Vagina (tissue), 2 donors: ENCODE results near the gene CYB5A. TPM values are rescaled to one million over a fixed set of nuclear protein-coding genes. Genes with fewer than 3 reads are reported as not detected.

Experiments used
- DNase-seq, 2 donors: peaks; one replicate each; pipeline ENCODE4 v3.0.0-alpha.2; 2017; ENCODE audit errors: extremely low spot score in 2 of 2
- H3K27ac ChIP-seq: fragments of 200-600 bp; sonication (generic); one replicate; pipeline ENCODE4 v1.5.1; 2019
- H3K27me3 ChIP-seq: fragments of 200-600 bp; sonication (generic); one replicate; pipeline ENCODE4 v1.5.1; 2019
- H3K36me3 ChIP-seq, 2 donors: fragments of 200-600 bp; sonication (generic); one replicate each; pipeline ENCODE4 v1.5.1; 2017 to 2019
- H3K4me1 ChIP-seq: fragments of 200-600 bp; sonication (generic); one replicate; pipeline ENCODE4 v1.5.1; 2019
- H3K4me3 ChIP-seq, 2 donors: fragments of 200-600 bp; sonication (generic); 1 replicate in 1 of 2; 2 replicates in 1 of 2; pipeline ENCODE4 v1.5.1; 2016 to 2019
- H3K9me3 ChIP-seq: fragments of 200-600 bp; sonication (generic); one replicate; pipeline ENCODE4 v1.5.1; 2019
- POLR2A ChIP-seq, 2 donors: fragments of 450-650 bp; IDR thresholded peaks; one replicate each; pipeline ENCODE4 v1.6.1; 2017; ENCODE audit warnings: antibody characterized with exemption in 2 of 2, mild to moderate bottlenecking in 2 of 2, moderate library complexity in 2 of 2
- POLR2AphosphoS5 ChIP-seq, 2 donors: sonication (generic); formaldehyde crosslinking; IDR thresholded peaks; one replicate each; pipeline ENCODE4 v1.9.0; 2017; ENCODE audit warnings: antibody characterized with exemption in 2 of 2, mild to moderate bottlenecking in 2 of 2, low read depth in 1 of 2; ENCODE audit not compliant: insufficient read depth in 1 of 2
- intact Hi-C: fragments of 100-400 bp; cut with DNase I; formaldehyde crosslinking; loops from one replicate; pipeline ENCODE4 v1.15.1; 2023
- total RNA-seq: library from RNA; depleted of rRNA; stranded (reverse); fragments of >200 nt; gene quantifications from one replicate; pipeline ENCODE4 v1.2.3, GENCODE V29; 2016
- TF ChIP-seq, protein P1 (sequence below), 3 experiments: fragments of 450-650 bp in 2 of 3; fragments of 200-600 bp in 1 of 3; sonication (generic) in 1 of 3; IDR thresholded peaks; one replicate each; pipeline ENCODE4 v1.5.1; 2017 to 2019; ENCODE audit warnings: antibody characterized with exemption in 3 of 3, mild to moderate bottlenecking in 2 of 3, moderate library complexity in 2 of 3

Gene CYB5A
- total RNA-seq, 1 donor from 2014 or later, result 88.6 TPM

DNA sequence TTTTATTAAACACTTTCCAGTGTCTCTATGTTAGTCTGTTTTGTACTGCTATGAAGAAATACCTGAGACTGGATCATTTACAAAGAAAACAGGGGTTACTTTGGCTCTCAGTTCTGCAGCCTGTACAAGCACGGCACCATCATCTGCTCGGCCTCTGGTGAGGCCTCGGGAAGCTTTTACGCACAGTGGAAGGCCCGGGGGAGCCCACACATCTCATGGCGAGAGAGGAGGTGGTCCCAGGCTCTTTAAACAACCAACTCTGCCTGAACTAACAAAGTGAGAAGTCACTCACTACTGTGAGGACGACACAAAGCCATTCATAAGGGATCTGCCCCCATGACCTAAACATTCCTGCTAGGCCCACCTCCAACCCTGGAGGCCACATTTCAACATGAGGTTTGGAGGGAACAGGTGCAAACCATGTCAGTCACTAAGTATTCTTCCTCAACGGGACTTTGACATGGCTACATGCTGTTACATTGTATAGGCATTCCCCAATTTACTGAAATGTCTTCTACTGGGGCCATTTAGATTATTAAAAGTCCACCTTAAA, 26.1 kb downstream of the CYB5A start:
- TF ChIP-seq, protein P1, sequence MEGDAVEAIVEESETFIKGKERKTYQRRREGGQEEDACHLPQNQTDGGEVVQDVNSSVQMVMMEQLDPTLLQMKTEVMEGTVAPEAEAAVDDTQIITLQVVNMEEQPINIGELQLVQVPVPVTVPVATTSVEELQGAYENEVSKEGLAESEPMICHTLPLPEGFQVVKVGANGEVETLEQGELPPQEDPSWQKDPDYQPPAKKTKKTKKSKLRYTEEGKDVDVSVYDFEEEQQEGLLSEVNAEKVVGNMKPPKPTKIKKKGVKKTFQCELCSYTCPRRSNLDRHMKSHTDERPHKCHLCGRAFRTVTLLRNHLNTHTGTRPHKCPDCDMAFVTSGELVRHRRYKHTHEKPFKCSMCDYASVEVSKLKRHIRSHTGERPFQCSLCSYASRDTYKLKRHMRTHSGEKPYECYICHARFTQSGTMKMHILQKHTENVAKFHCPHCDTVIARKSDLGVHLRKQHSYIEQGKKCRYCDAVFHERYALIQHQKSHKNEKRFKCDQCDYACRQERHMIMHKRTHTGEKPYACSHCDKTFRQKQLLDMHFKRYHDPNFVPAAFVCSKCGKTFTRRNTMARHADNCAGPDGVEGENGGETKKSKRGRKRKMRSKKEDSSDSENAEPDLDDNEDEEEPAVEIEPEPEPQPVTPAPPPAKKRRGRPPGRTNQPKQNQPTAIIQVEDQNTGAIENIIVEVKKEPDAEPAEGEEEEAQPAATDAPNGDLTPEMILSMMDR (IDR thresholded peaks at IDR 0.05), result no peak
- TF ChIP-seq POLR2A (IDR thresholded peaks at IDR 0.05) (no peak), POLR2AphosphoS5 (IDR thresholded peaks at IDR 0.05; ENCODE audit: insufficient read depth in 1 of 2, low read depth in 1 of 2) (no peak)
- Histone ChIP-seq H3K9me3 (no peaks in the 10 kb centered on the region), H3K4me1 (no peaks in the 10 kb centered on the region), H3K36me3 (peaks cover 0 to 13% of the 10 kb centered on the region in 2 donors), H3K4me3 (no peak overlapping the region), H3K27me3 (no peaks in the 10 kb centered on the region), H3K27ac (no peak overlapping the region)
- DNase-seq, result no peak
- intact Hi-C loops, result no loop called here

DNA sequence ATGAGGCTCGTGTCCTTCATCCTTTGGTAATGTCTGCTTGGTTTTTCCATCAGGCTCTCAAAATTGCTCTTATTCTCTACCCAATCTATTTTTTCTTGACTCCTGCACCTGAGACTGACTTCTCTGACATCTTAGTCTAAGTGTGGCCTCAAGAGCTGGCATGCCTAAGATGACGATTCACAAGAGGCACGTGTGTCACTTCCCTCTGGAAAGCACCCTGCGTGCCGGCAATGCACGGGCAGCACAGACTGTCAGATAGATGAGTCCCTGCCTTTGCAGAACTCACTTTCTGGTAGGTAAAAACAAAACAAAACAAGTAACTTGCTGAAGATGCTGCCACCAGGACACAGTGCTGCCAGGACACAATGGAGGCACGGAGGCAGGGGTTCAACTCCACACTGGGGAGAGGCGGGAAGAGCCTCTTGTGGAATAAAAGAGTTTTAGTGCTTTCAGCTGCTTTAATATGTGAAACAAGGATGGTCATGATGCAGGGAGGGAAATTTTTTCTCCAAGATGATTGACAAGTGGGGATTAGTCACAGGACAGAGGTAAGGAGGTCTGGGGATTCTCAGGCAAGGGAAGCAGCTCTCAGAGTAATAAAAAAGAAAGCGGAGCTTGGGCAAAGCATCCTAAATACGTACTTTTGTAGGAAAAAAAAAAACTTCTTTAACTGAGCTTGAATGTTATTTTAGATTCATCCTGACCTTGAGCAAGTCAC, 27.3 kb downstream of the CYB5A start:
- Histone ChIP-seq H3K4me1 (no peaks in the 10 kb centered on the region), H3K9me3 (no peaks in the 10 kb centered on the region), H3K27me3 (no peaks in the 10 kb centered on the region), H3K4me3 (no peak overlapping the region), H3K36me3 (peaks cover 0 to 13% of the 10 kb centered on the region in 2 donors), H3K27ac (no peak overlapping the region)
- TF ChIP-seq POLR2AphosphoS5 (IDR thresholded peaks at IDR 0.05; ENCODE audit: insufficient read depth in 1 of 2, low read depth in 1 of 2), result no peak
- intact Hi-C loops, result no loop called here
- no peak for DNase-seq

DNA sequence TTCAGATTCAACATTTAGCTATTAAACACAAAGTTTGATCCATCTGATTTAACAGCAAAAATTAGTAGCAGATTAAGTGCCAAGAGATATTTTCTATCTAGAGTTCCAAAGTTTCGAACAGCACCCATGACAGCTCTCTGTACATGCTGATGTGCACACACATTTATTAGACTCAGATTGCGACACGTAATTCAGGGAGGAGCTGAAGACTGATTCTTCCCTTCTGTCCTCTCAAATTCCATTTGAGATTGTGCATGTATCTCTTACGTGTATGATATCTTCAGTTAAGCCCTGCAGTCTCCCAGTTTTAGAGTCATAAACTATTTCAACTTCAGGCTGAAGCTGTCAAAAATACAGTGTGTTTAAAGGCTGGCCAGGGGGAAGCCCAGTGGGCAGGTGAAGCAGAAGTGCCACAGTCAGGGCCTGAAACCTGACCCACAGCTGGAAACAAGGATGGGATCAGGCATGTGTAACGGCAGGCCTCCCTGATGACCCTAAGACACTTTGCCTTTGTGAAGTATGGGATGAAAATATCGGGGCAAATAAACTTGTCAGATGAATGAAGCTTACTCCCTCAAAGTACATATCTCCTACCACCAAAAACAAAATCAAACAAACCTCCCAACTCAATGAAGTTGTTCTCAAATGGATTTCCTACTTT, 30.6 kb downstream of the CYB5A start:
- TF ChIP-seq POLR2A (IDR thresholded peaks at IDR 0.05) (no peak), POLR2AphosphoS5 (IDR thresholded peaks at IDR 0.05; ENCODE audit: insufficient read depth in 1 of 2, low read depth in 1 of 2) (no peak)
- TF ChIP-seq, protein P1 (IDR thresholded peaks at IDR 0.05), result no peak
- peaks cover 0 to 13% of the 10 kb centered on the region in 2 donors for H3K36me3 ChIP-seq
- H3K27me3 ChIP-seq, result no peaks in the 10 kb centered on the region
- intact Hi-C loops, result no loop called here
- no peak overlapping the region for H3K4me3 ChIP-seq
- no peaks in the 10 kb centered on the region for H3K4me1 ChIP-seq
- DNase-seq, result no peak
- H3K9me3 ChIP-seq, result no peaks in the 10 kb centered on the region
- H3K27ac ChIP-seq, result no peak overlapping the region

DNA sequence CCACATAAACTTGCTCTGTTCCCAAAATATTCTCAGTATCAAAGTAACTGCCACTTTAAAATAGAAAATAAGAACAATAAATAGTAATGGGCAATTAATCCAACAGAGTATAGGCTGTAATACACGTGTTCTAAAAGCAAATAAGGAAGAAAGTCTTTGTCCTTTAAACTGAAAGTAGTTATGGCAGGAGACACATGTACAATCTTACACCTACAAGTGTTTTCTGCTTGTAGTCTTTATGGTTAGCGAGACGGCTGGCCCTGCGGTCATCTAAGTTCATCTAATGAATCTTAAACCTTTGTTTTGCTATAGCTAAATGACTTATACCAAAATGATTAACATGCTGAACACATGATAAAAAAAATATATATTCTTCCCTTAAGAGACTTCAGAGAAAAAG, 32.4 kb downstream of the CYB5A start:
- Histone ChIP-seq H3K4me1 (peaks cover 5% of the 10 kb centered on the region), H3K27me3 (no peaks in the 10 kb centered on the region), H3K36me3 (peaks cover 0 to 13% of the 10 kb centered on the region in 2 donors), H3K27ac (no peak overlapping the region), H3K9me3 (no peaks in the 10 kb centered on the region), H3K4me3 (no peak overlapping the region)
- intact Hi-C loops, result no loop called here
- no peak for DNase-seq
- TF ChIP-seq, protein P1 (IDR thresholded peaks at IDR 0.05), result no peak
- TF ChIP-seq POLR2AphosphoS5 (IDR thresholded peaks at IDR 0.05; ENCODE audit: insufficient read depth in 1 of 2, low read depth in 1 of 2), result no peak
- no peak for TF ChIP-seq POLR2A (IDR thresholded peaks at IDR 0.05)

DNA sequence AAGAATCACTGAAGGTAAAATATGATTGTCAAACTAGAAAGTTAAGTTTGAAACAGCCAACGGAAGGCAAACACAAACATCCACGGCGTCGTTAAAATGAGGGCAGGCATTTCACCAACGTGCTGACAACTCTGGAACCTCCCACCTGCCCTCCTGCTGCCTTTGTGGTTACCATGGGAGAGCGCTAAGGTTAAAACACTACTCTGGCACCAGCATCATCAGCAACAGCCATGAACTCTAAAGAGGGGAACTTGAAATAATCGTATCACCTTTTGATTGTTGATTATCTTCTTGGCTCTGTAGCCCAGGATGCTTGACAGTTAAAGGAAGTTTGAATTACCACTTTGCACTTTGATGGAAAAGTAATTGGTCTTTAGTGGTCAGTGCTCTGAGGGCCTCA, 34.7 kb downstream of the CYB5A start:
- intact Hi-C loops, result no loop called here
- H3K27ac ChIP-seq, result no peak overlapping the region
- H3K36me3 ChIP-seq, result peaks cover 0 to 6% of the 10 kb centered on the region in 2 donors
- no peaks in the 10 kb centered on the region for H3K9me3 ChIP-seq
- peaks cover 8% of the 10 kb centered on the region for H3K4me1 ChIP-seq
- no peak overlapping the region for H3K4me3 ChIP-seq
- no peaks in the 10 kb centered on the region for H3K27me3 ChIP-seq
- no peak for DNase-seq
- TF ChIP-seq POLR2AphosphoS5 (IDR thresholded peaks at IDR 0.05; ENCODE audit: insufficient read depth in 1 of 2, low read depth in 1 of 2), result no peak
- TF ChIP-seq, protein P1 (IDR thresholded peaks at IDR 0.05), result no peak
